ENCODE data around the gene TNC. TPM values are rescaled to one million over a fixed set of nuclear protein-coding genes. Genes with fewer than 3 reads are reported as not detected.

Gene TNC
- total and polyA plus RNA-seq, 2 experiments from 2014 or later: 12.7 to 20.9 TPM

DNA sequence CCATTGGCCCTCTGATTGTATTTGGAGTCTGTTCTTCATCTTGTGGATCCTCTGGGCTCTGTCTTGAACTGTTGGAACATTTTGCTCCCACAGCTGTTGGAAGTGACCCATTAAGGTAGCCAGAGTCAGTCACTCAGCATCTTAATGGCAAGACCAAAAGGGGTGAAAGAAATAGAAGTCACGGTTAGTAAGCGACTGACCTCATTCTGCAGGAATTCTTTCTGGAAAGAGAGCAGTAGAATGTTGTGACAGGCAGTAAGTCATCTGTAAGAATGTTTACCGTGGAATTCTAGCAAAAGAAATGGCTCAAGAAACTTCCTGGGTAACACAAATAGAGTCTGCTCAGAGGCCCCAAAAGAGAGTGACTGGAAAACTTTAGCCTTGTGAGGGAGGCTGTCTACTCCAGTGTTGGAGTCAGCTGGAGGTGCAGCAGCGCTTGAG lies 28.6 kb upstream of the TNC start:
- H3K27ac ChIP-seq: peak overlapping the region; percentile 69
- H3K36me3 ChIP-seq (replicated peaks; ENCODE audit: insufficient read depth, low read depth): no peaks in the 10 kb centered on the region
- H3K9me2 ChIP-seq (replicated peaks; ENCODE audit: insufficient read depth): no peaks in the 10 kb centered on the region
- DNase-seq (ENCODE audit: low spot score): peak; percentile 46
- H3K4me2 ChIP-seq: no peak overlapping the region
- H4K20me1 ChIP-seq (ENCODE audit: insufficient read depth, poor library complexity, severe bottlenecking): no peaks in the 10 kb centered on the region
- no peak overlapping the region for H2AFZ ChIP-seq
- TF ChIP-seq EZH2phosphoT487 (IDR thresholded peaks at IDR 0.05; ENCODE audit: low read depth, severe bottlenecking, unreplicated experiment): no peak
- no peak for TF ChIP-seq EZH2 (IDR thresholded peaks at IDR 0.05; ENCODE audit: borderline replicate concordance)
- TF ChIP-seq, protein P1, sequence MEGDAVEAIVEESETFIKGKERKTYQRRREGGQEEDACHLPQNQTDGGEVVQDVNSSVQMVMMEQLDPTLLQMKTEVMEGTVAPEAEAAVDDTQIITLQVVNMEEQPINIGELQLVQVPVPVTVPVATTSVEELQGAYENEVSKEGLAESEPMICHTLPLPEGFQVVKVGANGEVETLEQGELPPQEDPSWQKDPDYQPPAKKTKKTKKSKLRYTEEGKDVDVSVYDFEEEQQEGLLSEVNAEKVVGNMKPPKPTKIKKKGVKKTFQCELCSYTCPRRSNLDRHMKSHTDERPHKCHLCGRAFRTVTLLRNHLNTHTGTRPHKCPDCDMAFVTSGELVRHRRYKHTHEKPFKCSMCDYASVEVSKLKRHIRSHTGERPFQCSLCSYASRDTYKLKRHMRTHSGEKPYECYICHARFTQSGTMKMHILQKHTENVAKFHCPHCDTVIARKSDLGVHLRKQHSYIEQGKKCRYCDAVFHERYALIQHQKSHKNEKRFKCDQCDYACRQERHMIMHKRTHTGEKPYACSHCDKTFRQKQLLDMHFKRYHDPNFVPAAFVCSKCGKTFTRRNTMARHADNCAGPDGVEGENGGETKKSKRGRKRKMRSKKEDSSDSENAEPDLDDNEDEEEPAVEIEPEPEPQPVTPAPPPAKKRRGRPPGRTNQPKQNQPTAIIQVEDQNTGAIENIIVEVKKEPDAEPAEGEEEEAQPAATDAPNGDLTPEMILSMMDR (IDR thresholded peaks at IDR 0.05; ENCODE audit: poor library complexity): no peak
- no peak overlapping the region for H3K4me3 ChIP-seq
- 47% methylated on average over 4 of the region's 4 CpGs for WGBS (ENCODE audit: low lambda C conversion rate, missing lambda C conversion rate)
- no peaks in the 10 kb centered on the region for H3K79me2 ChIP-seq
- H3K4me1 ChIP-seq (ENCODE audit: insufficient read depth): no peaks in the 10 kb centered on the region
- no peaks in the 10 kb centered on the region for H3K27me3 ChIP-seq
- H3K9me3 ChIP-seq (ENCODE audit: low read depth): no peaks in the 10 kb centered on the region

DNA sequence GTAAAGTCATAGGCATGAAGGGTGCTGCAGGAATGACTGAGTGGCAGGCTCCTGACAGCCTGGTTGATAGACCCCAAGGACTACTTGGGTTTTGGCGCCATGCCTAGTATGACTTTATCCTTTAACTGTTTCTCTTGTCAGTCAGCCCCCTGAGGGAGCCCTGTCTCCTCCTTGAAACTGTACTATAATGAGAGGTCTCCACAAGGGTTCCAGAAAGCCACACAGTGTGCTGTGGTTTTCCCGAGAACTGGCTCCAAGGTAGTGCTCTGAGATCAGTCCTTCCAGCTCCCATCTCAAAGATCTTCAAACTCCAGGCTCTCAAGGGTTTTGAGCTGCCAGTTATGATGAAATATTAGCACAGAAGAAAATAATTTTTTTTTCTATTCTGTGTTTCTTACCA lies 26.7 kb upstream of the TNC start:
- 85% methylated on average over 2 of the region's 2 CpGs for WGBS (ENCODE audit: low lambda C conversion rate, missing lambda C conversion rate)
- H3K36me3 ChIP-seq (replicated peaks; ENCODE audit: insufficient read depth, low read depth): no peaks in the 10 kb centered on the region
- H3K4me1 ChIP-seq (ENCODE audit: insufficient read depth): no peaks in the 10 kb centered on the region
- TF ChIP-seq EZH2phosphoT487 (IDR thresholded peaks at IDR 0.05; ENCODE audit: low read depth, severe bottlenecking, unreplicated experiment) (no peak), EZH2 (IDR thresholded peaks at IDR 0.05; ENCODE audit: borderline replicate concordance) (no peak)
- TF ChIP-seq, protein P1 (IDR thresholded peaks at IDR 0.05; ENCODE audit: poor library complexity): no peak
- H3K4me2 ChIP-seq: no peak overlapping the region
- no peak overlapping the region for H3K4me3 ChIP-seq
- H3K9me3 ChIP-seq (ENCODE audit: low read depth): no peaks in the 10 kb centered on the region
- H3K79me2 ChIP-seq: no peaks in the 10 kb centered on the region
- H3K27ac ChIP-seq: no peak overlapping the region
- H4K20me1 ChIP-seq (ENCODE audit: insufficient read depth, poor library complexity, severe bottlenecking): no peaks in the 10 kb centered on the region
- H3K27me3 ChIP-seq: no peaks in the 10 kb centered on the region
- no peak for DNase-seq (ENCODE audit: low spot score)
- H2AFZ ChIP-seq: no peak overlapping the region
- no peaks in the 10 kb centered on the region for H3K9me2 ChIP-seq (replicated peaks; ENCODE audit: insufficient read depth)

DNA sequence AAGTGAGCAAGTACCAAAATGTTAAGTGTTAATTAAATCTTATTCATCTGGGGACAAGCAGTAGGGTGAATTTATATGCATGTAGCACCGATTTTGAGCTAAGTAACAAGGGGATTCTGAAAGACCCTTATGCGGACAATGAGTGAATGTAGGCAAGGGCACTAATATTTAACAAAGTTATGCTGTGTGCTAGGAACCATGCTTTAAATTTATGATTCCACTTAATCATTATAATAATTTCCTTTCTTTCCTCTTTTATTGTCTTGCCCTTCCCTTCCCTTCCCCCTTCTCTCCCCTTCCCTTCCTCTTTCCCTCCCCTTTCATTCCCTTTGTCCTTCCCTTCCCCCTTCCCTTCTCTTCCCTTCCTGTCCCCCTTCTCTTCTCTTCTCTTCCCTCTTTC lies 25.7 kb upstream of the TNC start:
- Histone ChIP-seq H2AFZ (no peak overlapping the region), H3K9me3 (ENCODE audit: low read depth) (no peaks in the 10 kb centered on the region), H3K9me2 (replicated peaks; ENCODE audit: insufficient read depth) (no peaks in the 10 kb centered on the region), H3K4me2 (no peak overlapping the region), H3K36me3 (replicated peaks; ENCODE audit: insufficient read depth, low read depth) (no peaks in the 10 kb centered on the region), H3K4me3 (no peak overlapping the region), H3K4me1 (ENCODE audit: insufficient read depth) (no peaks in the 10 kb centered on the region), H3K27me3 (no peaks in the 10 kb centered on the region), H4K20me1 (ENCODE audit: insufficient read depth, poor library complexity, severe bottlenecking) (no peaks in the 10 kb centered on the region), H3K79me2 (no peaks in the 10 kb centered on the region), H3K27ac (no peak overlapping the region)
- no peak for DNase-seq (ENCODE audit: low spot score)
- TF ChIP-seq EZH2 (IDR thresholded peaks at IDR 0.05; ENCODE audit: borderline replicate concordance) (no peak), EZH2phosphoT487 (IDR thresholded peaks at IDR 0.05; ENCODE audit: low read depth, severe bottlenecking, unreplicated experiment) (no peak)
- TF ChIP-seq, protein P1 (IDR thresholded peaks at IDR 0.05; ENCODE audit: poor library complexity): no peak
- 42% methylated on average over 2 of the region's 2 CpGs for WGBS (ENCODE audit: low lambda C conversion rate, missing lambda C conversion rate)
